Natural killer cell (primary cell): ENCODE results near the gene HELZ2. TPM values are rescaled to one million over a fixed set of nuclear protein-coding genes. Genes with fewer than 3 reads are reported as not detected.

Experiments used
- ATAC-seq, 3 donors: fragments of 150-1000 bp in 2 of 3; fragments of 200-7000 bp in 1 of 3; cut with Tn5 transposase; 1 replicate in 1 of 3; 2 replicates in 2 of 3; pipeline ENCODE4 v1.10.0; 2021; ENCODE audit warnings: mild to moderate bottlenecking in 2 of 3, moderate library complexity in 2 of 3
- DNase-seq, 2 donors: peaks; one replicate each; pipeline versions ENCODE4 v3.0.0 to v3.0.0-alpha.2; 2013 to 2021; ENCODE audit warnings: mixed read lengths in 1 of 2
- H3K27ac ChIP-seq: one replicate; pipeline ENCODE4 v1.5.1; 2013; ENCODE audit warnings: mild to moderate bottlenecking, low read length
- H3K27me3 ChIP-seq: one replicate; pipeline ENCODE4 v1.6.1; 2013; ENCODE audit warnings: low read length; ENCODE audit not compliant: control insufficient read depth, insufficient read depth
- H3K36me3 ChIP-seq: one replicate; pipeline ENCODE4 v1.6.1; 2013; ENCODE audit warnings: low read length; ENCODE audit not compliant: control insufficient read depth, insufficient read depth
- H3K4me1 ChIP-seq: one replicate; pipeline ENCODE4 v1.6.1; 2013; ENCODE audit warnings: low read length; ENCODE audit not compliant: control insufficient read depth, insufficient read depth
- H3K4me3 ChIP-seq: one replicate; pipeline ENCODE4 v1.5.1; 2013; ENCODE audit warnings: low read length
- H3K9me3 ChIP-seq: one replicate; pipeline ENCODE4 v1.6.1; 2013; ENCODE audit warnings: low read length; ENCODE audit not compliant: control insufficient read depth, insufficient read depth
- H3K27ac Mint-ChIP-seq, 2 donors: one replicate each; pipeline ENCODE4 v1.8.0; 2022; ENCODE audit warnings: mild to moderate bottlenecking in 2 of 2, mixed read lengths in 2 of 2, moderate library complexity in 1 of 2
- H3K27me3 Mint-ChIP-seq, 2 donors: one replicate each; pipeline ENCODE4 v1.8.0; 2022; ENCODE audit warnings: low read depth in 2 of 2, mixed read lengths in 2 of 2
- H3K36me3 Mint-ChIP-seq: one replicate; pipeline ENCODE4 v1.8.0; 2022; ENCODE audit warnings: mixed read lengths
- H3K4me1 Mint-ChIP-seq, 2 donors: one replicate each; pipeline ENCODE4 v1.8.0; 2022; ENCODE audit warnings: mixed read lengths in 2 of 2
- H3K4me3 Mint-ChIP-seq: one replicate; pipeline ENCODE4 v1.8.0; 2022; ENCODE audit warnings: mild to moderate bottlenecking, moderate library complexity, mixed read lengths
- H3K9me3 Mint-ChIP-seq, 2 donors: one replicate each; pipeline ENCODE4 v1.8.0; 2022; ENCODE audit warnings: mixed read lengths in 2 of 2
- WGBS: methylation state at CpG from one replicate; pipeline ENCODE4 v1.1.7; 2013; ENCODE audit warnings: missing lambda C conversion rate; ENCODE audit not compliant: insufficient coverage; 5-methylcytosine and 5-hydroxymethylcytosine counted together
- intact Hi-C: fragments of 100-400 bp; cut with micrococcal nuclease; formaldehyde crosslinking; loops from one replicate; pipeline ENCODE4 v1.14.2; 2022
- total RNA-seq, 4 donors: library from RNA; stranded (reverse); fragments of 120-200 nt in 1 of 4; gene quantifications; one replicate each; pipeline versions ENCODE4 v1.2.3 to v1.2.4, GENCODE V29; 2013 to 2022
- TF ChIP-seq, protein P1 (sequence below): fragments of 200-600 bp; IDR thresholded peaks from one replicate; pipeline ENCODE4 v1.8.0; 2022; ENCODE audit warnings: antibody characterized with exemption

Gene HELZ2
- total RNA-seq, 3 donors from 2014 or later (not counting 1 experiment from before 2014, with no cell fraction given) = 85.2 to 90.7 (median 89.4) TPM

DNA sequence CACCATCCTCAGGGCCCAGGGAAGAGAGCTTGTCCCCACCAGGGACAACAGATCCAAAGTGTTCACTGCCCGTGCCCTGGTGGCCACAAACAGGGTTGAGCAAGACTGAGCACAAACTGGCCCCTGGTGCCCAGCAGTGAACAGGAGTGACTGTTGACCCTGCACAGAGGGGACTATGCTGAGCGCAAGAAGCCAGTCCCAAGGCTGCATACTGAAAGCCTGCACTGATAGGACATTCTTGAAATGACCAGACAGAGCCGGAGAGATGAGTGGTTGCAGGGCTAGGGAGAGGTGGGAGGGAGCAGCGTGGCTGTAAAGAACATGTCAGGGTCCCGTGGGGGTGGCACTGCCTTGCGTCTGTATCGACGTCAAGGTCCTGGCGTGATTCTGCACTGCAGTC, 23.0 kb downstream of the HELZ2 start:
- intact Hi-C loops = loop anchor here (5.0 kb wide), 1 partner anchor 86 kb away; no protein-coding TSS in a partner anchor
- TF ChIP-seq, protein P1, sequence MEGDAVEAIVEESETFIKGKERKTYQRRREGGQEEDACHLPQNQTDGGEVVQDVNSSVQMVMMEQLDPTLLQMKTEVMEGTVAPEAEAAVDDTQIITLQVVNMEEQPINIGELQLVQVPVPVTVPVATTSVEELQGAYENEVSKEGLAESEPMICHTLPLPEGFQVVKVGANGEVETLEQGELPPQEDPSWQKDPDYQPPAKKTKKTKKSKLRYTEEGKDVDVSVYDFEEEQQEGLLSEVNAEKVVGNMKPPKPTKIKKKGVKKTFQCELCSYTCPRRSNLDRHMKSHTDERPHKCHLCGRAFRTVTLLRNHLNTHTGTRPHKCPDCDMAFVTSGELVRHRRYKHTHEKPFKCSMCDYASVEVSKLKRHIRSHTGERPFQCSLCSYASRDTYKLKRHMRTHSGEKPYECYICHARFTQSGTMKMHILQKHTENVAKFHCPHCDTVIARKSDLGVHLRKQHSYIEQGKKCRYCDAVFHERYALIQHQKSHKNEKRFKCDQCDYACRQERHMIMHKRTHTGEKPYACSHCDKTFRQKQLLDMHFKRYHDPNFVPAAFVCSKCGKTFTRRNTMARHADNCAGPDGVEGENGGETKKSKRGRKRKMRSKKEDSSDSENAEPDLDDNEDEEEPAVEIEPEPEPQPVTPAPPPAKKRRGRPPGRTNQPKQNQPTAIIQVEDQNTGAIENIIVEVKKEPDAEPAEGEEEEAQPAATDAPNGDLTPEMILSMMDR = no peak
- H3K4me1 Mint-ChIP-seq = peaks cover 0 to 18% of the 10 kb centered on the region in 2 donors
- H3K9me3 Mint-ChIP-seq = no peaks in the 10 kb centered on the region
- no peak for ATAC-seq
- H3K4me3 Mint-ChIP-seq = no peak overlapping the region
- no peaks in the 10 kb centered on the region for H3K36me3 ChIP-seq
- peaks cover 2% of the 10 kb centered on the region for H3K27me3 ChIP-seq
- DNase-seq = no peak
- no peaks in the 10 kb centered on the region for H3K9me3 ChIP-seq
- H3K4me3 ChIP-seq = no peak overlapping the region
- 91% methylated on average over 9 of the region's 9 CpGs for WGBS
- peaks cover 0 to 3% of the 10 kb centered on the region in 2 donors for H3K27me3 Mint-ChIP-seq
- no peak overlapping the region for H3K27ac Mint-ChIP-seq
- no peaks in the 10 kb centered on the region for H3K36me3 Mint-ChIP-seq
- H3K27ac ChIP-seq = no peak overlapping the region
- peaks cover 30% of the 10 kb centered on the region for H3K4me1 ChIP-seq

DNA sequence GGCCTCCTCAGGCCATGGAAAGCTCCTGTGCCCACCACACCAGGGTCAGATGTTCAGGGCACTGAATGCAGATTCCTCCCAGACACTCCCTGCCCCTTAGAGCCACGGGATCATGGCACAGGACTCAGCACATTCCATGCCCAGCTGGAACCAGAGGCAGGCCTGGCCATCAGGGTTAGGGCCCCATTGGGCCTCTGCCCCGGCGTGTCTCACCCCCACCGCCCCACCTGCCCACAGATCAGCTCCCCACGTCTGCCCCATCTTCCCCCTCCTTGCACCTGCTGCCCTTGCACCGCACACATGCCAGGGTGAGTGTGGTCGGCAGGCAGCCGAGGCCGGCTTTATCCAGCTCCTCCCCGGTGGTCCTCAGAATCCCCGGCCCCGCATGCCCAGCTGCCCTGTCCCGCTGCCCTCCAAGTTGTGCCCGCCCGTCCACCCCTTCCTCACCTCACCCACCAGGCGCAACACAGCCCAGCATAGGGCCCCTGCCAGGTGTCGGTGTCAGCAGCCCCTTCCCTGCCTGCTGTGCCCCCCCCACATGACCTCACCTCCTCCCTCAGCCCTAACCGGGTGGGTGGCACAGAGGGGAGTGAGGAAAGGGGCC, 24.3 kb downstream of the HELZ2 start:
- intact Hi-C loops = loop anchor here (5.0 kb wide), 1 partner anchor 88 kb away; no protein-coding TSS in a partner anchor
- ATAC-seq (no peak), DNase-seq (no peak)
- Histone ChIP-seq H3K4me3 (no peak overlapping the region), H3K27ac (no peak overlapping the region), H3K36me3 (no peaks in the 10 kb centered on the region), H3K9me3 (no peaks in the 10 kb centered on the region), H3K4me1 (peaks cover 36% of the 10 kb centered on the region), H3K27me3 (peaks cover 2% of the 10 kb centered on the region)
- WGBS = 86% methylated on average over 18 of the region's 18 CpGs
- TF ChIP-seq, protein P1 = no peak
- Mint-ChIP-seq H3K27me3 (peaks cover 0 to 6% of the 10 kb centered on the region in 2 donors), H3K9me3 (no peaks in the 10 kb centered on the region), H3K27ac (no peak overlapping the region), H3K4me3 (no peak overlapping the region), H3K4me1 (peaks cover 0 to 18% of the 10 kb centered on the region in 2 donors), H3K36me3 (no peaks in the 10 kb centered on the region)

DNA sequence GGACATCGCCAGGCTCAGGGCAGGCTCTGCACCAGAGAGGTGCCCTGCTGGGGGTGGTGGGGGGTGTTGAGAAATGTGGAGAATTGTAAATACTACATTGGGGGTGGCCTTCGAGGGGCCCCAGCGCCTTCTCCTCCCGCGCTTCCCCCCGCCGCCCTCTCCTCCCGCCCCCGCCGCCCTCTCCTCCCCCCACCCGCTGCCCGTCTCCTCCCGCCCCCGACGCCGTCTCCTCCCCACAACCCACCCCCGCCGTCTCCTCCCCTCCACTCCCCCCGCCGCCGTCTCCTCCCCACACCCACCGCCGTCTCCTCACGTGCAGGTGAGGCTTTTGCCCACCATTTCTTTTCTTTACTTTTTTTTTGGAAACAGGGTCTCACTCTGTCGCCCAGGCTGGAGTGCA, 25.0 kb downstream of the HELZ2 start:
- H3K9me3 ChIP-seq = no peaks in the 10 kb centered on the region
- H3K36me3 Mint-ChIP-seq = no peaks in the 10 kb centered on the region
- ATAC-seq = no peak
- H3K4me3 Mint-ChIP-seq = no peak overlapping the region
- DNase-seq = no peak
- H3K27me3 ChIP-seq = peaks cover 2% of the 10 kb centered on the region
- H3K27ac Mint-ChIP-seq = no peak overlapping the region
- no peak overlapping the region for H3K27ac ChIP-seq
- TF ChIP-seq, protein P1 = no peak
- H3K9me3 Mint-ChIP-seq = no peaks in the 10 kb centered on the region
- peaks cover 0 to 6% of the 10 kb centered on the region in 2 donors for H3K27me3 Mint-ChIP-seq
- intact Hi-C loops = no loop called here
- H3K4me1 ChIP-seq = peaks cover 32% of the 10 kb centered on the region
- no peaks in the 10 kb centered on the region for H3K36me3 ChIP-seq
- H3K4me3 ChIP-seq = no peak overlapping the region
- 34% methylated on average over 8 of the region's 25 CpGs for WGBS
- peaks cover 0 to 18% of the 10 kb centered on the region in 2 donors for H3K4me1 Mint-ChIP-seq

DNA sequence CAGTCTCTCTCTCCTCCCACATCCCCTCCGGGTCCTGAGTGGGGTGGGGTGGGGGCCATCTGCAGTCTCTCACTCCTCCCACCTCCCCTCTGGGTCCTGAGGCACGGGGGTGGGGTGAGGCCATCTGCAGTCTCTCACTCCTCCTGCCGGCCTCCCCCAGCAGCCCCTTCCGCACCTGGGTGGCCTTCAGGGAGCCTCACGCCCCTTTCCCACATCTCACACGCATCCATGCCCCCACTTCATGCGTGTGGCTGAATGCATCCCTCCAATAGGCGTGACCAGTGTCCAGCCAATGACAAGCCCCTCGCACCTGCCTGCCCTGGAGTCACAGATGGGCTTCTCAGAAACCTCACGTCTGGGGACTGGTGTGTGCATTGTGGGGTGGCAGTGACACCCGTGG, 25.5 kb downstream of the HELZ2 start:
- H3K27ac Mint-ChIP-seq = no peak overlapping the region
- 63% methylated on average over 10 of the region's 11 CpGs for WGBS

More for the DNA sequence above, 25.5 kb downstream of the HELZ2 start:
- Mint-ChIP-seq H3K9me3 (no peaks in the 10 kb centered on the region), H3K27me3 (peaks cover 0 to 6% of the 10 kb centered on the region in 2 donors), H3K36me3 (no peaks in the 10 kb centered on the region), H3K4me3 (no peak overlapping the region), H3K4me1 (peaks cover 0 to 18% of the 10 kb centered on the region in 2 donors)
- H3K36me3 ChIP-seq = no peaks in the 10 kb centered on the region
- ATAC-seq (no peak), DNase-seq (no peak)
- H3K9me3 ChIP-seq = no peaks in the 10 kb centered on the region
- intact Hi-C loops = no loop called here
- H3K4me1 ChIP-seq = peaks cover 27% of the 10 kb centered on the region
- no peak overlapping the region for H3K27ac ChIP-seq
- peaks cover 2% of the 10 kb centered on the region for H3K27me3 ChIP-seq
- H3K4me3 ChIP-seq = no peak overlapping the region
- TF ChIP-seq, protein P1 = no peak
